ELF-1 (cell line): ENCODE data around the gene ZBTB7C.

Source experiments
- DNase-seq: peaks from one replicate; pipeline ENCODE4 v3.0.0-alpha.2; 2016; ENCODE audit warnings: low read depth, low spot score

ZBTB7C gene

DNA sequence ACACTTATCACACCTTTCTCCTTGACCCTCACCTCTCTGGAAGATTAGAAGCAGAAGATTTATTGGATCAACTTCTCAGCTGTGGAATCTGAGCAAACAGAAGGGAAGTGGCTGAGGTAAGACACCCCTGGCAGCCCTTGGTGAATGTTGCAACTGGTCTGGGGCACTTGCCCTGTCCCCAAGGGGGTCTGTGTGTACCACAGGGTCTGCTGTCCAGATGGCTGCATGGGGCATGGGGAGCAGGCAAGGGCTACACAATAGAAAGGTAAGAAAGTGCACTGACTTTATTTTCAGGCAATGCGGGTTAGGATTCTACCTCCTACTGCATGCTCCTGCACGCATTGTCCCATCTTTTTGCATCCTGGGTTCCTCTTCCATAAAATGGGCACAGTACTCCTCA, 240.3 kb downstream of the ZBTB7C start:
- DNase-seq: no peak

- no peak for DNase-seq
Observed at GRCh38 chr18:48167897-48168253, 241.3 kb downstream of the ZBTB7C start.

DNA sequence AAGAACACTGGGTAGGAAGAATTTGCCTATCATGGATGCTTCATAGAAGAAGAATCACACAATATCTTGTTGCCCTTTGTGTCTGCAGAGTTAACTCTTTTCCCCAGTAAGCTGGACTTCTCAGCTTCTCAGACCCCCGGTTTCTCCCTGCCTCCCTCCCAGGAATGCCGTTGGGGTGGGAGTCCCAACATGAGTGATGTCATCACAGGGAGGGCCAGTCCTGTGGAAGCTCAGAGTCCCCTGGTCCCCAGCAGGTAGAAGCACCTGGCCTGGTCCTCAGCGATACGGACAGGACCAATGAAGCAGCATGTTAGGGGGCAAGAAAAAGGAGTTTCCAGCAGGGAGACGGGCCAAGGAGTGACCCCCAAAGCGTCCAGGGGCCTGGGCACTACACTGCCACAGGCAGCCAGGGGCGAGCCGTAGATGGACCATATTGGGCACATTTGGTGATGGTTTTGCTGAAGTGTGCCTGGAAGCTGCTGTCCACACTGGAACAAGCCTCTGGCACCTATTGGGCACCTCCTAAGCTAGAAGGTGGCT, 242.8 kb downstream of the ZBTB7C start:
- DNase-seq: no peak

GRCh38 chr18:48165111-48165866, 243.9 kb downstream of the ZBTB7C start:
- DNase-seq: no peak

DNA sequence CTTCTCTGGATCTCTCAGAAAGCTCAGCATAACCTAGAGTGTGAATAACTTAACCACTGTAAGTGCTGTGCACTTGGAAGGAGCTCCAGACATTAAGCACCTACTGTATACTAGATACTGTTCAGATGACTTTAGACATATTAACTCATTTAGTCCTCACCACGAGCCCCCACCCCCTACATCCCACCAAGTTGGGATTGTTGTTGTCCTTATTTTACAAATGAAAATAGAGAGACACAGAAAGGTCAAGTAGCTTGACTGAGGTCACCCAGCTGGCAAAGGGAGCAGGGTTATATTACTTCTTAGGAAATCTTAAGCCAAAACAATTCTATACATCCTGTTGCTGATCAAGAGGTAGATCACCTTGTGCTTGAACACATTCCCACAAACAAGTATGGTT, 244.5 kb downstream of the ZBTB7C start:
- no peak for DNase-seq

- DNase-seq: no peak
Observed at GRCh38 chr18:48164116-48164515, 245.1 kb downstream of the ZBTB7C start.

GRCh38 chr18:48163738-48164115, 245.5 kb downstream of the ZBTB7C start:
- DNase-seq: no peak

GRCh38 chr18:48162956-48163737, 246.0 kb downstream of the ZBTB7C start:
- no peak for DNase-seq

DNA sequence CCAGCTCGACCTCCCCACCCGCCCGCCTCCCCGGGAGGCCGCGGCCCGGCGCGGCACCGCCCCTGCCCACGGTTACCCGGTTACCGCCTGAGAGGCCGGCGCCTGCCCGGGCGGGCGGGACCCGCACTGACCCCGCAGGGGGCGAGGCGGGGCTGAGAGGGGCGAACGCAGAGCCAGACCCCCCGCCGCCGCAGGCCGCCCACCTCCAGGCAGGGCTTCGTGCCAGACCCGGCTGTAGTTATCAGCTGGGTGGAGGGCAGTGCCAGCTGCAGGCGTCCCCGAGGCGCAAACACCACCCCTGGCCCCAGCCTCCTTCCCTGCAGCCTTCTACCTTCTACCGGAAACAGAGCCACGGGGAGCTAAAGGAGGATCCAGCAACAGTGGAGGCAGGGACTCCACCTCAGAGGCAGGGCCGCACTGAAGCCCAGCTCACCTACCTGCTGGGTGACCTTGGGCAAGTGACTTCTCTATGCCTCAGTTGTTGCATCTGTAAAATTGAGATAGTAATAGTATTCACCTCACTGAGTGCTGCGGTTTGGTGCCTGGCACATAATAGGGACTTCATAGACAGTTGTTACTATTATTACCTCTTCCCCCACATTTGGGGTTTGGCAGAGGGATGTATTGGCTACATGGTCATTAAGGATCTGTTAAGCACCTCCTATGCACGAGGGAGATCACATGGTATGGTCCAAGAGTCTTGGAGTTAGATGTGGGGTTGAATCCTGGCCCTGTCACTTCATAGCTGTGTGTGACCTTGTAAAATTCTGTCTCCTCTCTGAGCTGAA, 247.1 kb downstream of the ZBTB7C start:
- DNase-seq: peak; percentile 59

- DNase-seq: peak; percentile 65
Observed at GRCh38 chr18:48161191-48161910, 247.8 kb downstream of the ZBTB7C start.

GRCh38 chr18:48160622-48161021, 248.6 kb downstream of the ZBTB7C start:
- DNase-seq: no peak

DNA sequence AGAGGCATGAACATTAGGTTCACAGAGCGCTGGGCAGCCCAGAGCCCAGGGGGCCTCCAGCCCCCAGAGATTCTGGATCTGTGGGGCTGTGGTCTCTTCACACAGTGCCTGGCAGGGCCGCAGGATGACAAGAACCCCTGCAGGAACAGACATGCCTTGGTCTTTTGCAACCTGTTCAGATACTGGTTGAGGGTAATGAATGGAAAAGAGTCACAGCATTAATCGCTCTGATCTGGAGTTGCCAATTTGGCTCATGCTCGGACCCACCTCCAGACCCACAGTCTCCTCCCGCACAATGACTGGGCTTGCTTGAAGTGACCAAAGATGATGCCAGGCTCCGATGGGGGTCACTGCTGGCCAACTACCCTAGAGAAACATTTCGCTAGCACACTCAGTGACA, 249.4 kb downstream of the ZBTB7C start:
- no peak for DNase-seq

DNA sequence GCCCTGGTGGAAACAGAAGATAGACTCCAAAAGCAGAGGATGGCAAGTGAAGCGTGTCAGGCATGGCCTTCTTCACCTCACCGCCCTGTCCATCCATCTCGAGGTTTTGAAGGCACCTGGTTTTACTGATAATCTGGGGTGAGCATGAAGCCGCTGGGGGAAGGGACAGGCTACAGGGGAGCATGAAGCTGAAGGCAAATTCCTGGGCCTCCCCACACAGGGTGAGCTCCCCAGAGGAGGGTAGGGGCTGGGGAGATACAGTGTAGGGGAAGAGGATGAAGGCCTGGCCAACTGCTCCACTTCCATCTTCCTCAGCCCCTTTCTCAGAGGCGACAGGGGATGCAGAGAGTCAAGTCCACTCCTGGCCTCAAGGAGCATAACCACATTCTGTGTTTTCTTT, 250.5 kb downstream of the ZBTB7C start:
- no peak for DNase-seq

GRCh38 chr18:48157956-48158355, 251.2 kb downstream of the ZBTB7C start:
- no peak for DNase-seq

DNA sequence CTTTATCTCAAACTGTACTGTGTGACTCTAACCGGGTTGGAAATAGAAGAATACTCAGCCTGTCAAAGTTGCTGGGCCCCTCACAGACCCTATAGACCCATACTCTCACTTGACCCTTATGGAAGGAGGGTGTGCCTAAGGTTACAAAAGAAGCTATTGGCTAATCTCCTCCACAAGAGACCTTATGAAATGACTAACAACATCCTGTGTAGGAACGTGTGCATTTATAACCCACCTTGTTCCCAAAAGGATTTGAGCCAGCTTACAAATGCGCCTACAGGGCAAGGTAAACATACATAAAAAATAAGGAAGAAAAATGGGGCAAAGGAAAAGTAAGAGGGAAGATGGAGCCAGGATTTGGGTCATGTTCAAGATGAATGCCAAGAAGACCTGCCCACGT, 253.3 kb downstream of the ZBTB7C start:
- no peak for DNase-seq

DNA sequence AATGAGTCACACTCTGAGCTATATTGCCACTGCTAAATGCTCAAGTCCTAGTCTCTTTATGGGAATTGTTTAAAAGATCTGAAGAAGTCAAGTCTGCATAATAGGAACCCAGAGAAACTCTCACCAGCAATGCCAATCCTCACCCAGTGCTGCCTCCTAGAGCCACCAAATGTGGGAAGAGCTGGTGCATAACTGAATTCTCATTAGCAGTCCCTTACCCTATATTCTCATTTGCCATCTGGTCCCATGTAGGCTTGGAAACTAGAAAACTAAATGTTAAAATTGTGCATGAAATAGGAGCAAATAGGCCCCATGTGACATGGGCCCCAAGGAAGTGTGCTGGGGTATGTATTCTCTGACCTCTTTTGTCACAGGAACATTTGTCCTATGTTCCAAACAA, 254.4 kb downstream of the ZBTB7C start:
- DNase-seq: no peak

GRCh38 chr18:48153613-48154481, 255.3 kb downstream of the ZBTB7C start:
- no peak for DNase-seq

DNA sequence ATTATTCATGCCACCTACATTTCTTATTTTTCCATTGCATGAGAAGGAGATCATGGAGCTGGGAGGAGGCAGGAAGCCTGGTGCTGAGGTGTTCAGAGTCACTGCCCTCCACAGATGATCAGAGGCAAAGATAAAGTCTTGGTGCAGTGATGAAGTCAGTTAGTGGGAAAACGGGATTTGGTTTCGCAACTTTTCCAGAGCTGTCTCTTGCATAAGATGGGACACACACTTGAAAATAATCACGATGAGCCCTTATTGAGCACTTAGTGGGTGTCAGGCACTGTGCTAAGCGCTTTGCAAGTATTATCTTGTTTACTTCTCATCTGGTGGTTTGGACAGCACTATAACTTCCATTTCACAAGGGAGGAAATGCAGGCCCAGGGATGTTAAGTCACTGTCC, 256.6 kb downstream of the ZBTB7C start:
- no peak for DNase-seq

GRCh38 chr18:48151421-48152065, 257.6 kb downstream of the ZBTB7C start:
- no peak for DNase-seq
